K562 (cell line): Measurements from ENCODE around the gene CCT5. TPM values are rescaled to one million over a fixed set of nuclear protein-coding genes. Genes with fewer than 3 reads are reported as not detected.

Source experiments
- ATAC-seq: fragments of 200-7000 bp; cut with Tn5 transposase; 3 replicates; pipeline ENCODE4 v1.9.1; 2020; ENCODE audit warnings: moderate library complexity
- BruUV-seq: library from RNA; stranded (reverse); fragments of 400-500 nt; replicated peaks from 2 replicates; lab custom pipeline; 2021; lab: Mats Ljungman, UMichigan
- CTCF ChIA-PET: fragments of 300-600 bp; formaldehyde crosslinking; extraction: SDS; loops from one replicate; lab custom pipeline; 2021; ENCODE audit warnings: low intra/inter-chr PET ratio; lab: Yijun Ruan, JAX
- POLR2A ChIA-PET: fragments of 300-600, 350-650 bp; sonication (Branson Sonifier 250); formaldehyde crosslinking; extraction: SDS; loops from one replicate; lab custom pipeline; 2021; ENCODE audit warnings: antibody characterized with exemption, inconsistent platforms; lab: Yijun Ruan, JAX
- DNase-seq, 4 experiments: peaks; one replicate each; pipeline versions ENCODE4 v3.0.0 to v3.0.0-alpha.2; 2011 to 2018; ENCODE audit warnings: low spot score in 3 of 4, mixed read lengths in 3 of 4; ENCODE audit errors: extremely low read depth in 1 of 4
- FAIRE-seq: peaks from 2 replicates; lab custom pipeline; 2011; peaks lifted over from hg19 to GRCh38; lab: Jason Lieb, UNC
- H2AFZ ChIP-seq: 2 replicates; pipeline ENCODE4 v1.6.0; 2011; ENCODE audit warnings: low read depth, low read length, control low read depth, inconsistent platforms
- H3K27ac ChIP-seq: fragments of 200-600 bp; 3 replicates; pipeline ENCODE4 v1.8.0; 2011; ENCODE audit warnings: low read depth, mild to moderate bottlenecking, control low read depth, inconsistent platforms, low read length, moderate library complexity, mixed read lengths; ENCODE audit errors: extremely low read depth
- H3K27me3 ChIP-seq, 2 experiments: fragments of 300-600 bp in 1 of 2; 2 replicates in 1 of 2; 3 replicates in 1 of 2; pipeline versions ENCODE4 v1.6.0 to v1.8.0; 2011; ENCODE audit warnings: inconsistent platforms in 2 of 2, low read length in 2 of 2, mild to moderate bottlenecking in 1 of 2, mixed read lengths in 1 of 2, moderate library complexity in 1 of 2; ENCODE audit not compliant: control insufficient read depth in 2 of 2, insufficient read depth in 2 of 2
- H3K36me3 ChIP-seq: fragments of 300-600 bp; 3 replicates; pipeline ENCODE4 v1.8.0; 2011; ENCODE audit warnings: mild to moderate bottlenecking, low read length, inconsistent platforms; ENCODE audit not compliant: control insufficient read depth, insufficient read depth
- H3K4me1 ChIP-seq, 2 experiments: fragments of 200-600 bp in 1 of 2; replicated peaks in 1 of 2; 2 replicates in 1 of 2; 3 replicates in 1 of 2; pipeline versions ENCODE4 v1.5.1 to v1.8.0; 2011; ENCODE audit warnings: inconsistent platforms in 2 of 2, low read length in 2 of 2, mild to moderate bottlenecking in 1 of 2, mixed read lengths in 1 of 2, moderate library complexity in 1 of 2; ENCODE audit not compliant: control insufficient read depth in 2 of 2, insufficient read depth in 2 of 2
- H3K4me2 ChIP-seq: 2 replicates; pipeline ENCODE4 v1.6.1; 2011; ENCODE audit warnings: low read length, control low read depth, inconsistent platforms, mixed read lengths; ENCODE audit not compliant: insufficient read depth
- H3K4me3 ChIP-seq: fragments of 200-600 bp; sonication (generic), shearing (Covaris generic); 2 replicates; pipeline ENCODE4 v1.5.1; 2016; ENCODE audit warnings: control low read depth, inconsistent platforms
- H3K79me2 ChIP-seq: fragments of 200-600 bp; 3 replicates; pipeline ENCODE4 v1.8.0; 2011; ENCODE audit warnings: low read length, inconsistent platforms; ENCODE audit not compliant: control insufficient read depth, insufficient read depth
- H3K9ac ChIP-seq, 2 experiments: 2 replicates each; pipeline versions ENCODE4 v1.6.0 to v1.6.1; 2011; ENCODE audit warnings: low read depth in 2 of 2, low read length in 2 of 2, control low read depth in 1 of 2, inconsistent platforms in 1 of 2, mild to moderate bottlenecking in 1 of 2, mixed read lengths in 1 of 2; ENCODE audit not compliant: insufficient read depth in 1 of 2
- H3K9me1 ChIP-seq: one replicate; pipeline ENCODE4 v1.6.0; 2011; ENCODE audit warnings: inconsistent platforms, mild to moderate bottlenecking, low read length, moderate library complexity; ENCODE audit not compliant: control insufficient read depth, insufficient read depth
- H3K9me3 ChIP-seq: replicated peaks from 2 replicates; pipeline ENCODE4 v1.5.1; 2011; ENCODE audit warnings: low read depth, low read length, inconsistent platforms; ENCODE audit not compliant: control insufficient read depth, insufficient read depth
- H4K20me1 ChIP-seq: replicated peaks from 2 replicates; pipeline ENCODE4 v1.6.1; 2011; ENCODE audit warnings: low read length, inconsistent platforms, mixed read lengths; ENCODE audit not compliant: control insufficient read depth, insufficient read depth
- AFF4 ChIP-seq: sonication (generic); formaldehyde crosslinking; IDR thresholded peaks from 2 replicates; pipeline ENCODE4 v1.8.0; 2023; ENCODE audit warnings: mild to moderate bottlenecking, missing genetic modification reagents
- DNMT1 ChIP-seq: fragments of 450-650 bp; IDR thresholded peaks from 2 replicates; pipeline ENCODE4 v1.6.1; 2016; ENCODE audit warnings: antibody characterized with exemption, mild to moderate bottlenecking
- ELK1 ChIP-seq: sonication (generic); formaldehyde crosslinking; IDR thresholded peaks from 2 replicates; pipeline ENCODE4 v1.8.1; 2022; ENCODE audit warnings: missing genetic modification reagents
- ETV5 ChIP-seq: sonication (generic); formaldehyde crosslinking; IDR thresholded peaks from 2 replicates; pipeline ENCODE4 v1.4.0; 2020; ENCODE audit warnings: low read depth, mild to moderate bottlenecking, missing genetic modification reagents
- IFI16 ChIP-seq: fragments of 250-450 bp; sonication (Bioruptor Pico); IDR thresholded peaks from 2 replicates; pipeline ENCODE4 v2.1.2; 2022; ENCODE audit warnings: mild to moderate bottlenecking, inconsistent platforms
- LEF1 ChIP-seq: fragments of 450-650 bp; IDR thresholded peaks from 2 replicates; pipeline ENCODE4 v1.6.1; 2016; ENCODE audit warnings: mild to moderate bottlenecking
- MLLT1 ChIP-seq, 2 experiments: fragments of 450-650 bp; IDR thresholded peaks; 2 replicates each; pipeline ENCODE4 v1.6.1; 2016
- NBN ChIP-seq: fragments of 450-650 bp; IDR thresholded peaks from 2 replicates; pipeline ENCODE4 v1.6.1; 2016; ENCODE audit warnings: low read depth, mild to moderate bottlenecking
- NEUROD1 ChIP-seq: fragments of 150-350 bp; IDR thresholded peaks from 2 replicates; pipeline ENCODE4 v1.6.1; 2014; ENCODE audit warnings: borderline replicate concordance, low read length, low read depth; ENCODE audit not compliant: partially characterized antibody
- SMAD2 ChIP-seq: fragments of 150-350 bp; IDR thresholded peaks from 2 replicates; pipeline ENCODE4 v1.6.1; 2014; ENCODE audit warnings: low read depth, mild to moderate bottlenecking, low read length
- TAF9B ChIP-seq: fragments of 450-650 bp; IDR thresholded peaks from 2 replicates; pipeline ENCODE4 v1.6.1; 2018; ENCODE audit warnings: mild to moderate bottlenecking; ENCODE audit not compliant: partially characterized antibody
- ZNF134 ChIP-seq: fragments of 250-450 bp; sonication (Bioruptor Pico); conservative IDR thresholded peaks from 2 replicates; pipeline ENCODE4 v1.4.0; 2020
- WGBS: fragments of 100-300 bp; shearing (Covaris generic); methylation state at CpG from one replicate; pipeline ENCODE4 v1.1.6; 2016; ENCODE audit warnings: low coverage, mixed read lengths; ENCODE audit not compliant: insufficient coverage; ENCODE audit errors: missing lambda C conversion rate; 5-methylcytosine and 5-hydroxymethylcytosine counted together
- in situ Hi-C: fragments of 300-500 bp; cut with MboI; formaldehyde crosslinking; loops from 4 replicates; pipeline ENCODE4 v1.15.0; 2018; ENCODE audit warnings: inconsistent platforms, mixed read lengths
- intact Hi-C: fragments of 100-400 bp; cut with micrococcal nuclease; formaldehyde crosslinking; loops from 2 replicates; pipeline ENCODE4 v1.14.2; 2022
- polyA plus RNA-seq, 8 experiments: library from polyadenylated mRNA; depleted of rRNA in 4 of 8; stranded (reverse) in 5 of 8; unstranded in 3 of 8; fragments of >200 nt; fragmentation: Nextera tagmentation in 2 of 8; fragmentation: Illumina TruSeq in 1 of 8; extraction: Ambion mirVana in 2 of 8; extraction: Trizol in 1 of 8; gene quantifications; 2 replicates each; pipeline versions ENCODE4 v1.2.1 to v1.2.3, GENCODE V29; 2011 to 2014; ENCODE audit warnings: inconsistent platforms in 1 of 8, missing spikeins in 1 of 8
- total RNA-seq, 7 experiments: library from RNA; depleted of rRNA in 6 of 7; stranded (reverse); fragments of >200 nt in 6 of 7; fragmentation: Illumina TruSeq in 2 of 7; extraction: Trizol in 2 of 7; gene quantifications; 2 replicates each; pipeline versions ENCODE4 v1.2.1 to v1.2.3, GENCODE V29; 2011 to 2021; ENCODE audit warnings: low replicate concordance in 1 of 7
- TF ChIP-seq, protein P1 (sequence below): fragments of 250-450 bp; sonication (Bioruptor Pico); IDR thresholded peaks from 2 replicates; pipeline ENCODE4 v1.8.0; 2022; ENCODE audit warnings: moderate library complexity, mild to moderate bottlenecking, inconsistent platforms

The CCT5 gene
- total and polyA plus RNA-seq, 9 of the 15 experiments (the other 6 are each of a cell fraction or from before 2014, with no cell fraction given), result 782 to 1,606 (median 1,153) TPM

DNA sequence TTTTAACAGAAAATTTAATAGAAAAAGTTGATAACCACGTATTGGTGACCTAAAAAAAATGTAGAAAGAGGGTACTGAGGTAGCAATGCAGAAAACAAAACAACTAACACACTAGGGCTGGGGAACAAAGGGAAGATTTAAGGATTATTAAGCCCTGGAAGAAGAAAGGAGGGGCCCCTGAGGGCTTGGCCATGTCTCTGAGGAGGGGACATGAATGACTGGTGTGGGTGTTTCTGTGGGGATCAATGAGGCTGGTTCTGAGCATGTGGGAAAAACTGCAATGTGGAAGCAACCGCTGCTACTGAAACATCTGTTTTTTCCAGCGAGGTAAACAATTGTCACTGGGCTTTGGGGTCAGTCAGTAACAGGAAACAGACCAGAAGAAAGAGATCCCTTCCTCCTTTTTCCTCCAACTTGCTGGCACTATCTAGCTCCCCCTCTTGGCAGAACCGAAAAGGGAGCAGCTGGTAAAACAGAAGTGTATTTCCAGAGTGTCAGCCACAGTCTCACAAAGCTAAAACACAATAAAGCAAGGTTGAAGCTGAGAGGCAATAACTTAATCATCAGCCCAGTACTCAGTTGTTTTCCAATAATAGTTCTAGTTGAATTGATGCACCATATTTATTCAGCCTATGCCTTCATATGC is 48.7 kb upstream of the CCT5 start (continued):
- TF ChIP-seq SMAD2, result no peak
- TF ChIP-seq, all 486 proteins: peak for 3

DNA sequence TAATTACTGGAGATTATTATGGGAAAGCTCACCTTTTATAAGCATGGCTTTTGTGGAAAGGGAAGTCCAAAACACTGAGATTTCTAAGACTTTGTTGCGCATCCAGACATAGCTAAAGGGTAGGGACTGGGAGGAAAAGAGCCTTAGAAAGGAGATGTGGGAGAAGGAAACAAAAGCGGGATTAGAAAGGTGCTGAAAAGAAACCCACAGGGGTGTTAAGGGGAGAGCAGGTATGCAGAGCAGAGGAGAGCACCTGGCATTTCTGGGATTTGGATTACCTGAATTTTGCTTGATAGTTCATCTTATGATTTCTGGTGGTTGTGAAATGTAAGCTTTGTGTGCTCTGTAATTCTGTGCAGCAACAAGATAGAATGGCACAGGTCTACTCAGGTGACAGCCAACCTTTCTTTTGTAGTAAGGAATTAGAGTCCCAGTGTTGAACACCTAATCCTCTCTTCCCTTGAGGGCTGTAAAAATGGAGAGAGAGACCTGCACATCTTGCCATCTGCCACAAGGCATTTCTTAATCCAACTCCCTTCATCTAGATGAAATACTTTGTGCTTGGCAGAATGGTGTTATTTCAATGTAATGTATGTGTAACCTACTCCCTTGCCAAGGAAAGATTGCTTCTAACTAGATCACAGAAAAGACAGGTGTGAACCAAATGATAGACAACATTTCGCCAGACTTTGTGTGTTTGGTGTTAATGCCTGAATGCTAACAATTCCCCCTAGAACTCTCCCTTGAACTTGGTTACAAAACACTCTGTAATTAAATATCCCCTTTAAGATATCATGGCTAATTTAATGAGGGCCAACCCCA is 47.8 kb upstream of the CCT5 start:
- H3K9me3 ChIP-seq, result no peaks in the 10 kb centered on the region
- intact Hi-C loops, result no loop called here
- H3K4me3 ChIP-seq, result no peak overlapping the region
- POLR2A ChIA-PET, result interaction anchor here (0.7 to 1.1 kb wide), 3 partner anchors 8 to 115 kb away, joined by 3 to 4 read pairs (median 3); no protein-coding TSS in a partner anchor
- no TSS peak for BruUV-seq
- H3K27me3 ChIP-seq, result no peaks in the 10 kb centered on the region
- 17% methylated on average over 3 of the region's 3 CpGs for WGBS
- FAIRE-seq, result no peak
- no peak overlapping the region for H3K4me2 ChIP-seq
- CTCF ChIA-PET, result no interaction called here
- H4K20me1 ChIP-seq, result no peaks in the 10 kb centered on the region
- no peak for DNase-seq
- ATAC-seq, result no peak
- H2AFZ ChIP-seq, result no peak overlapping the region
- no peaks in the 10 kb centered on the region for H3K79me2 ChIP-seq
- H3K27ac ChIP-seq, result no peak overlapping the region
- no peak overlapping the region for H3K9ac ChIP-seq
- no peaks in the 10 kb centered on the region for H3K4me1 ChIP-seq
- H3K36me3 ChIP-seq, result no peaks in the 10 kb centered on the region
- H3K9me1 ChIP-seq, result no peaks in the 10 kb centered on the region
- in situ Hi-C loops, result no loop called here
- no peak for TF ChIP-seq TAF9B
- TF ChIP-seq DNMT1, result no peak
- no peak for TF ChIP-seq ZNF134
- TF ChIP-seq AFF4 (CRISPR knock-in tag), result no peak
- TF ChIP-seq NEUROD1, result no peak
- TF ChIP-seq LEF1, result no peak
- TF ChIP-seq IFI16, result no peak
- no peak for TF ChIP-seq MLLT1 (IDR thresholded peaks at IDR 0.05)
- TF ChIP-seq, protein P1, sequence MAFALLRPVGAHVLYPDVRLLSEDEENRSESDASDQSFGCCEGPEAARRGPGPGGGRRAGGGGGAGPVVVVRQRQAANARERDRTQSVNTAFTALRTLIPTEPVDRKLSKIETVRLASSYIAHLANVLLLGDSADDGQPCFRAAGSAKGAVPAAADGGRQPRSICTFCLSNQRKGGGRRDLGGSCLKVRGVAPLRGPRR, result no peak
- TF ChIP-seq NBN, result no peak
- no peak for TF ChIP-seq ETV5 (CRISPR knock-in tag)
- TF ChIP-seq ELK1, result no peak
